ENCODE measurements around the gene KRTAP10-3.

GRCh38 chr21:44575307-44576024 is 16.9 kb upstream of the KRTAP10-3 start:
- TF ChIP-seq CTCF (IDR thresholded peaks at IDR 0.05; ENCODE audit: low read depth, low read length) (no peak), MYC (IDR thresholded peaks at IDR 0.05; ENCODE audit: low read depth, low read length) (no peak)

Data from NB4 (cell line).